ENCODE measurements around the gene FAM3C. TPM values are rescaled to one million over a fixed set of nuclear protein-coding genes. Genes with fewer than 3 reads are reported as not detected.

Gene FAM3C
- total RNA-seq, 1 donor from 2014 or later, result 29.3 TPM

DNA sequence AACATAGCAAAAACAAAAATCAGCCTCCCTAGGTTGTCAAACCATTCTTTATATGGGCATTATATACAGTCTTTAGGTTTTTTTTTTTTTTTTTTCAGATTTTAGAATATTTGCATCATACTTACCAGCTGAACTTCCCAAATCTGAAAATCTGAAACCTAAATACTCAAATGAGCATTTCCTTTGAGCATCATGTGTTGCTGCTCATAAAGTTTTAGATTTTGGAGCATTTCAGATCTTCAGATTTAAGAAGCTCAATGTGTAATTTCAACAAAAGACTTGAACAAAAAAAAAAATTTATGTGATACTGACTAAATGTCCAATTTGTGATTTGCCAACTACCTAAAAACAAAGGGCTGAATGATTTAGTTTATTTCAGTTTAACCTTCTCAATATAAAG lies 13.6 kb downstream of the FAM3C start:
- no peak for DNase-seq (ENCODE audit: low read depth in 2 of 2)

DNA sequence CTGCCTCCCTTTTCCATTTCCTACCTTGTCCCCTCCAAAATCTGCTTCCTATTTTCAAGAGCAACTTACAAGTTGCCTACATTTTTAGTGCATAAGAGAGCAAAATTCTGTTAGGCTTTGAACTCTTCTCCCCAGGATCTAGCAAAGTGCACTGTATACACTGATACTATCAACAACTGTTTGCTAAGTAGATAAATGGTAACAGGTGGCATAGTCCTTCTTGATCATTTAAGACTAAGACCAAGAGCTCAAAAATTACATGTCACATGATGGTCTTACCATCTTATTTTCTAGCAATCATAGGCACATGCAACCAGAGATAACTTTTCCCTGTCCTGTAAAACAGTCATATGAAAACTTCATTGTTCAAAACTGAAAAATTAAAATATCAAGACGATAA lies 16.2 kb downstream of the FAM3C start:
- no peak for DNase-seq (ENCODE audit: low read depth in 2 of 2)

DNA sequence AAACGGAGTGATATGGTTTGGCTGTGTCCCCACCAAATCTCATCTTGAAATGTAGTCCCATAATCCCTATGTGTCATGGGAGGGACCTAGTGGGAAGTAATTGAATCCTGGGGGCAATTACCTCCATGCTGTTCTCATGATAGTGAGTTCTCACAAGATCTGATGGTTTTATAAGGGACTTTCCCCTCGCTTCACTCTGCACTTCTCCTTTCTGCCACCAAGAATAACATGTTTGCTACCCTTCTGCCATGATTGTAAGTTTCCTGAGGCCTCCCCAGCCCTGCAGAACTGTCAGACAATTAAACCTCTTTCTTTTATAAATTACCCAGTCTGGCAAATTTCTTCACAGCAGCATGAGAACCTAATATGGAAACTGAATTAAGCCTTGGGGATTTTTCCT lies 19.1 kb downstream of the FAM3C start:
- no peak for DNase-seq (ENCODE audit: low read depth in 2 of 2)

DNA sequence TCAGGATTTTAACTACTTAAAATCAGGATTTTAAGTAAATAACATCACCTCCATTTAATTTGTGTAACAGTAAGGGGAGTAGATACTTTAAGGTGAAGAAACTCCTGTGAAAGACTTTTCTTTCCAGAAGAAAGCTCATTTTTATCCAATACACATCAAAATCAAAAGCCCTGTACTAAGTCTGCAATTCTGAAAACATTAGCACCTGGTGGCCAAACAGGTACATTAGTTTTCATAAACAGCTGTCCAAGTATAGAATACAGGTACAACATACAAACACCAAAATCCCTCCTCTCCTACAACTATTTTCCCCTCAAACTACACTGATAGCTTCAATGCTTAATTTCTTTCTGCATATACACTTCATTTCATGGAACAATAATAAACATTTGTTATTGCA lies 22.9 kb downstream of the FAM3C start:
- no peak for DNase-seq (ENCODE audit: low read depth in 2 of 2)

DNA sequence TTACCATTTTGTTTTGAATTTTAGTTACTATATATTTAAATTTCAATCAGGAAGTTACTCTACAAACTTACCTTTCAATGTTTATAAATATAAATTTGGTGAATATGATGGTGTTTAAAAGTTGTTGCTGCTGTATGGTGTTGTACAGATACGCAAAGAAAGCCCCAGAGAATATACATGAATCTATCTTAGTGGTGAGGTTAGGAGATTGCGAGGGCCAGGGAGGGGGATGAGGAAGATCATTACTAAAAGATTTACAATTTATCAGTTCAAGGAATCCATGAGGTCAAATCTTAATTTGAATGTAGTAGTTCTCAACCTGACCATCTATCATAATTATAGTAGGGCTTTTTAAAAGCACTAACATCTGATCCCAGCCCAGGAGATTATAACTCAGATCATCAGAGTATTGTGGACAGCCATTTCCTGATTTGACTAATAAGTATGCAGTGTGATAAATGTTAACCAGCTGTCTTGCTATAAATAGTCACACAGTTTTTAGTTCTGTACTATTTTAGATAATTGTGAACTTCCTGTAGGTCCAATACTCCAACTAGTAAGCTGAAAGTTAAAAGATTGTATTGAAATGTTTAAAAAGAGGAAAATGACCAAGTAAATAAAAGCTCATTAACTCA lies 23.6 kb downstream of the FAM3C start:
- DNase-seq (ENCODE audit: low read depth in 2 of 2), result peak in 1 of 2 donors; percentile 54

DNA sequence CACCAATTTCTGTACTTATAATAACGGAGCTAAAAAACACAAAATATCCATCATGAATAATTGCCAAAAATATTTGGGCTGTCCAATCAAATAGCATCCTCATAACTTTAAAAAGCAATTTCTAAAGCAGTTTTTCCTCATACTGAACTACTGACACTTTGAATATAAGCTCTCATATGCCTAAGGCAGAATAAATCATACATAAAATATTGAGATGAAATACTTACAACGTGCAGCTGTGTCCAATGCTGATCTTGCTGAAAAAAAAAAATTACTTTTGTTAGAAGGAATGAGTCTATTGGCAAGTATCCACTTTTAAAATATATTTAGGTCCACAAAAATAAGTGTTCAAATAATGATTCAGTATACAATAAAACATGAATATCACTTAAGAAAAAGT lies 24.2 kb downstream of the FAM3C start:
- no peak for DNase-seq (ENCODE audit: low read depth in 2 of 2)

DNA sequence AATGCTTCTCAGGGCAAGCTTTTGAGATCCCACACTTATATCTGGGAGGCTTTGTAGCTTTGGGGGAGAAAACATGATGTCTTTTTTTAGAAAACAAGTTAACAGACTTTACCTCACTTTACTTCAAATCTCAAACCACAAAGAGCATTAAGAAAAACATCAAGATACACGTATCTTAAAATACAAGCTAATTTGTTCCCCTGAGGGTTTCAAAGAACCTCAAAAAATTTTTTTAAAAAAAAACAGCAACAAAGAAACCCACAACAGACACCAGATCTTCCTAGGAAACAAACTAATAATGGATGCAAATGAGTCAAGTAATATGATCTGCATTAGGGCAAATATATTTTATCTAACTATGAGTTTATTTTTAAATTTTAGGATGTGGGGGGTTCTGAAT lies 24.7 kb downstream of the FAM3C start:
- DNase-seq (ENCODE audit: low read depth in 2 of 2), result no peak

DNA sequence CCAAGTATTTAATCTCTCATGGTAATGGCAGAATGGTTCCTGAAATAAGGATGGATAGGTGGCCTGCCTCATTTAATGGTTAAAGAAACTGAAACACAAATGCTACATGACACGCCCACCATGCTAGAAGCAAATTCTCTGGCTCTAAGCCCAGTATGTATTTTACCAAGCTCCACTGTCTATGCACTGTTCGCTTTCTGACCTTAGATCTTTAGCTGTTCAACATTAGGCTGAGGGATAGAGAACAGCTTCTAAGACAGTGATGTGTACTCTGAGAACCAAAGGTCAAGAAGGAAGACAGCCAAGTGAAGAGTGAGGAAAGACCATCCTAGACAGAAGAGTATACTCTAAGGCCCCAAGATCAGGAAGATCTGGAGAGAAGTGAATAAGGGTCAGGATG lies 26.6 kb downstream of the FAM3C start:
- DNase-seq (ENCODE audit: low read depth in 2 of 2), result peak; percentile 35 to 48

DNA sequence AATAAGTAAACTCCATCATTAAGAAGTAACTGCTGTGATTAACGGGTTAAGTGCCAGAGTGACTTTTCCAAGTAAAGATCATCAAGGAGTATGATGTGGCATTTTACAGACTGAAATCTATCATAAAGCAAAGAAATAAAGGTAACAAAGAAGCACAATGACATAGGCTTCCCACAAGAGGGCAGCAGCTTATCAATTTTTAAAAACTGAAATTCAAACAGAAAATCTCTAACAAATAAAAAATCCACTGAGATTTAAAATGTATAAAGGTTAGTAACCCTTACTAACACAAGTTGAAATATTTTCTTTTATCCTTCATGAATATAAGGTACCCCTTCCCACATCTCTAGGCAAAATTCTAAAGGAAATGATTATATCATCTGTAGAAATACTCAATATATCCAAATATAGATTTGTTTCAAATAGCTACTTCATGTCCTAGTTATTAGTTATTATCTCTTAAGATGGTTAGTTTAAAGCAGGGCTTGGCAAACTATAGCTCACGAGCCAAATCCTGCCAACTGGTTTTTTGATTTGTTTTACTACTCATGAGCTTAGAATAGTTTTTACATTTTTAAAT lies 29.2 kb downstream of the FAM3C start:
- DNase-seq (ENCODE audit: low read depth in 2 of 2), result peak; percentile 47 to 62

DNA sequence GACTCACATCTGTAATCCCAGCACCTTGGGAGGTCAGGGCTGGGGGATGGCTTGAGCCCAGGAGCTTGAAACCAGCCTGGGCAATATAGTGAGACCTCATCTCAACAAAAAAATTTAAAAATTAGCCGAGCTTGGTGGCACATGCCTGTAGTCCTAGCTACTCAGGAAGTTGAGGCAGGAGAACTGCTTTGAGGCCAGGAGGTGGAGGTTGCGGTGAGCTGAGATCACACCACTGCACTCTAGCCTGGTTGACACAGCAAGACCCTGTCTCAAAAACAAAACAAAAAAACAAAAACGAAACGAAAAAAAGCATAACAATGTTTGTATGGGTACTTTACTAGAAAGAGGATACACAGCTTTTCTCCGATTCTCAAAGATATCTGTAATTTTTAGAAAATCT lies 35.5 kb downstream of the FAM3C start:
- no peak for DNase-seq (ENCODE audit: low read depth in 2 of 2)

DNA sequence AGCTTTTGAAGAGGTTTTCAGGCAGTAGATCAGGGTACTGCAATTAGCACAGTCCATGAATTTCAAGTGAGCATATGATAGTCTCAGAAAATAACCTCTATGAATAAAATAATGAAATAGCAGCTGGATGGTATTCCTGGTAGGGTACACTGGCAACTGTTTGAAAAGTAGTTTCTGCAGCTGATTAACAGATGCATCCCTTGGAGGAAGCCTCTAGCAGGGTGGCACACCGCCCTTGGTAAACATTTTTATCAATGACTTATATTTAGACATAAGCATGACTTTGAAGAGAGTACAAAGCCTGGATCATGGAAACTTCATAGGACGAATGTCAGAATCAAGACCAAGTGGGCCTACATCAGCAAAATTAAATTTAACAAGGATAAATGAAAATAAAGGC lies 40.5 kb downstream of the FAM3C start:
- no peak for DNase-seq (ENCODE audit: low read depth in 2 of 2)

DNA sequence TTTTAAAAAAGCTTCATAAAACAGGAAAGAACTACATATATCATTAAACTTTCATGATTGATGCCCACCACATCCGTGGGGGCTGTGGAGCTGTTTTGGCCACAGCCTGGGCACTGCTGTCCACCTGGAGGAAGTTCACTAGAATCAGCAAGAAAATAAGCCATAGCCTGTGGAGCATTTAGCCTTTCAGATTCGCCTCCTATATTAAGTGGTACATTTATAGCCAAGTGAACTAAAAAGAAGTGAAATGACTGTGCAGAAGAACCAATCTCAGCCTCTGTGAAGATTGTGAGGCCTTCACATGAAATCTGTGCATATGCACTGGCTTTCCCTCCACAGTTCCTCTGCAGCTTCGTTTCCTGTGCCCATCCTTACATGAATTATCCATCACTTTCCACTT lies 43.8 kb downstream of the FAM3C start:
- DNase-seq (ENCODE audit: low read depth in 2 of 2), result no peak

DNA sequence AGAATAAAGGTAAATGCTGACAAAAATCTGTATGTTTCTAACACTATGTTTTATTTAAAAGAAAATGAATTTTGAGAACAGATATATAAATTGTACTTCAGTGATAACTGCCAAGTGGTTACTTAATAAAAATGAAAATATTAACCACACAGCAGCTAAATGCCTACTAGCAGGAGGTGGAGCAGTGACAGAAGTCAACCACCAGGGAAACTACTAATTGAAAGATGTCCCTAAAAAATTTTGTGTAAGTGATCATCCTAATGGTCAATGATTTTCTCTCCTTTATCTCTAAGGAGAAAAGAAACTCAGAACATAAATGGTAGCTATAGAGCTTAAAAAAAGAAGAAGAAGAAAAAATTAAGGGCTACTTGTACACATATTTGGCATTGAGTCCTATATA lies 44.4 kb downstream of the FAM3C start:
- no peak for DNase-seq (ENCODE audit: low read depth in 2 of 2)

DNA sequence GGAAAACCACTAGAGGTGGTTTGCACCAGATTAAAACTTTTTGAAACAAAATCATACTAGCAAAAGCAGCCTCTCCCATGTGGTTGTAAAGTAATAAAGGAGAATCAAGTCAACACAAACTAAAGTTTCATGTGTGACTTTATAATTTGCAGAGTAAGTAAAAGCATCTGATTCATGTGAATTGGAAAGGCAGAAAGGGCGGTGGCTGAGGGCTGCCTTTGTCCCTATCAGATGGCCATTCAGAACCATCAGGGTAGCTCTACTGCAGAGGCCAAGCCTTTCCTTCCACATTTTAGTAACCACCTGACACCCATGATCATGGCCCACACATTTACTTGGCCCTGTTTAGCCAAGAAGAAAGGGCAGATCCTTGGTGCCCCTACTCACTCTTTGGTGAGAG lies 51.6 kb downstream of the FAM3C start:
- DNase-seq (ENCODE audit: low read depth in 2 of 2), result no peak

DNA sequence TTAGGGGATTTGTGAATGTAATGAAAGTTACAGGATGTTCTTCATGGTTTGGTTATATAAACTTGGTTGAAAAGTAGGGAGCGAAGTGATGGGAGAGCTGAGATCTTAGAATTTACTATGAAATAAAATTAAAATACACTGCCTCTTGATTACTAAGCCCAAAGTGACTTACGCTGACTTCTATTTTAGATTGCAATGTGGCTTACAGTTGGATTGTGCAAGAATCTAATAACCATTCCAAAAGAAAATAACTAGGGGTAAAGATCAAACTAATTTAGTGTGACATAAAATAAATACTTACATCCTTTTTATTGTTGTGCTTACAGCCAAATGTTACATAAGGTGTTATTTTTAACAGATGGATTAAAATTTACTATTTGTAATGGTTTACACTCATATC lies 52.0 kb downstream of the FAM3C start:
- no peak for DNase-seq (ENCODE audit: low read depth in 2 of 2)

DNA sequence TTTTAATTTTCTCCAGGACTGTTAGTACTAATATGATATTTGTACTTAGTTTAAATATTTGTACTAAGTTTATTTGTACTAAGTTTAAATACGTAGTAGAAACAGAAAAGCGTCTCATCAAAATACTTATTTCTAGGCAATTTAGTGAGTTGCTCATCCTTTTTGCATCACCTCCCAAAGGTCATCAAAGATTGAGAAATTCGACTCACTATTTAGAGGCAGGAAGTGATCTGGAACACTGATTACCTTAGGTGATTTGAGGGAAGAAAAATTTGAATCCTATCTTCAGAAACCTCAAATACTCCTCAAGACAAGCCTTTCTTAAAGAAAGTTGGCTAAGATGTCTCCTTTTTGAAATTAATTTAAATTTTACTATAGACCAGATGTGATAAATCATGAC lies 52.8 kb downstream of the FAM3C start:
- no peak for DNase-seq (ENCODE audit: low read depth in 2 of 2)

DNA sequence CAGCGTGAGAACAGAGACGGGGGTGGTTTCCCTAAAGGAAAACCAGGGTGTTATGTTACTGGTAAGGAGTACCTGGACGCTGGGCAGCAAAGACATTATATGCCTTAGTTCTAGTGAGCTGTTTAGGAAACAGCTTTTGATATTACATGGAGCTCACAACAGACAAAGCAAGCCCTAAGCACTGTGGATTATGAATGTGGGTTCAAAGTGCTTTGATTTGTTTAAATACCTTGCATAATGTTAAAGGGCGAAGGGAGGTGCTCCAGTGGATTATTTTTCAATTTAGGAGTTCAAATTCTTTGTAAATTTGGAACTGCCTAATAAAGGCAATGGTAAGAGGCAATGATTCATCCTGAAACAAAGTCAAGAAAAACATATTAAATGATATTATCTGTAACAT lies 53.5 kb downstream of the FAM3C start:
- DNase-seq (ENCODE audit: low read depth in 2 of 2), result no peak

DNA sequence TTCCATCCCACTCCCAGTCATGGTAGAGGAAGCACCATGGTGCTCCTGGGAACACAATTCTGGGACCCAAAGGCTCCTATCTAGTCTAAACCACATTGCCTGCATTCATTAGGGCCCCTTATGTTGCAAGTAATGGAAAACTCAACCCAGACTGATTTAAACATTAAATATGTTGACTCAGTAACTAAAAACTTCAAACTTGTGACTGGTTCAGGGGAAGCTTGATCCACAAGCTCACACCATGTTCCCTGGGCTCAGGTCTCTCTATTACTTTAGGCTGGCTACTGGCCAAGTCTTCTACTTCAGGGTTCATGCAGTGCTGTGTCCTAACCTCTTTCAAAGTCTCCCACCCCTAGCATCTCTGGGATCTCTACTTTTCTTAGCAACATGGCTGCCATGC lies 54.2 kb downstream of the FAM3C start:
- DNase-seq (ENCODE audit: low read depth in 2 of 2), result no peak

DNA sequence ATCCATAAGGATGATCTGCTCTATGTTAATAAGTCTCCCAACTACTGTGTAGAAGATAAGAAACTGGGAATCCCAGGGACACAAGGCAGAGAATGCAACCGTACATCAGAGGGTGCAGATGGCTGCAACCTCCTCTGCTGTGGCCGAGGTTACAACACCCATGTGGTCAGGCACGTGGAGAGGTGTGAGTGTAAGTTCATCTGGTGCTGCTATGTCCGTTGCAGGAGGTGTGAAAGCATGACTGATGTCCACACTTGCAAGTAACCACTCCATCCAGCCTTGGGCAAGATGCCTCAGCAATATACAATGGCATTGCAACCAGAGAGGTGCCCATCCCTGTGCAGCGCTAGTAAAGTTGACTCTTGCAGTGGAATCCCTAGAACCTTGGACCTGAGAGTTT lies 57.0 kb downstream of the FAM3C start:
- DNase-seq (ENCODE audit: low read depth in 2 of 2), result no peak

DNA sequence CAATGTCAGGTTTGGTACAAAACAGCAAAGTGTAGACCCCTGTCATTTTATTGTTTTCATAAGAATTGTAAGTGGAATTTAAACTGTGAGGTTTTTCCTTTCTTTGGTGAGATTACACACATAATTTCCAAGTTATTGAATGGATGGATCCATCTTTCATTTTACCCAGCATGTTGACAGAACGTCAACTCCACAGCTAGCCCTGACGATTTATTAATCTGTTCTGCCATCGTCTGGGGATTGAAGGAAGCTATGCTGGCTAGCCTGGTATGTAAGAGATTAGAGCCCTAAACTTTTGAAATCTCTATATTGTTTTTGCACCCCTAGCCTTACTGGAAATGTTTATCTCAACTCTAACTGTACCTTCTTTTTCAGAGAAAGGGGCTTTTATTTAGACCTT lies 58.7 kb downstream of the FAM3C start:
- no peak for DNase-seq (ENCODE audit: low read depth in 2 of 2)

DNA sequence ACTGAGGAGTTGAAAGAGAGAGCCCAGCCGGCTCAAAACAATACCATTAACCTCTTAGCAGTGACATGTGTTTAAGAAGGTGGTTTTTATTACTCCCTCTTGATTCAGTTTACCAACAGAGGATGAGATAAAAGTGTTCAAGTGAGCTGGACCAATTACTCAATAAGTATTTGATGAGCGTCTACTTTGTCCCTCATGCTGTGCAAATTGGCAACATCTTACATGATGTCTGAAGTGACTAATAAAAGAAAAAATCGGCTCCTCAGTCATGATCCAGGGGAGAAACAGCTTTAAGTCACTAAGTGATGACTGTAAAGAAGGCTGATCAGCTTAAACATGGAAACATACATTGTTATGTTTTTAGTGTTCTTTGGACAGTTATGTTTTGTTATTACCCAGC lies 59.5 kb downstream of the FAM3C start:
- no peak for DNase-seq (ENCODE audit: low read depth in 2 of 2)

DNA sequence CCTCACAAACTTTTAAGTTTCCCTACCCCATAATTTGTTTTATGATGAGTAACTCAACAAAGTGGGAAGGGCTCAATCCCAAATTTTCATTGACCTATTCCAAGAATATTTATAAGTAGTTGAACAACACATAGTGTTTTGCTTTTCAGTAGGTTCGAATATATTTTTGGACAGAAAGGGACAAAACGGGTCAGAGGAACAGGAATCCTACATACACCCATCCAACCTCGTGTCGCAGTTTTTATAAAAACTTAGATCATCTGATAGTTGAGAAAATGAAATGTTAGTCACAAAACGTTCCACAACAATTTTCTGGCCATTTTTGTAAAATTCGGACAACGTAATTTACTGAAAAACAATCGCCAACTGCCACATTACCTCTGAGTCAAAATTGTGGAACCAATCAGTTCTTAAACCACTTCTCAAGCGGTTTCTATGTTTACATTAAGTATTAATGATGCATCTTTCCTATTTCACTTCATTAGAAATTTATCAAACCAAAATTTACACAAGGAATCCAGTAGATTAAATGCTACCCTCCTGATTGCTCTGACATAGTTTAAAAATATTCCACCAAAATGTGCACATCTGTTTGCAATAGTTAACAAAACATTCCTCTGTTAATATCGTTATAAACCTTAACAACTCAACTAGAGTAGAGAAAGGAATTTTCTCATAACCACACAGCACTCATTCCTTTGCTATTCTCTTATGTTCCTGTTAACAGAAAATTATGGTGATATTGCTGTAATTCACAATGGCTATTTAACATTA lies 61.0 kb downstream of the FAM3C start:
- no peak for DNase-seq (ENCODE audit: low read depth in 2 of 2)

DNA sequence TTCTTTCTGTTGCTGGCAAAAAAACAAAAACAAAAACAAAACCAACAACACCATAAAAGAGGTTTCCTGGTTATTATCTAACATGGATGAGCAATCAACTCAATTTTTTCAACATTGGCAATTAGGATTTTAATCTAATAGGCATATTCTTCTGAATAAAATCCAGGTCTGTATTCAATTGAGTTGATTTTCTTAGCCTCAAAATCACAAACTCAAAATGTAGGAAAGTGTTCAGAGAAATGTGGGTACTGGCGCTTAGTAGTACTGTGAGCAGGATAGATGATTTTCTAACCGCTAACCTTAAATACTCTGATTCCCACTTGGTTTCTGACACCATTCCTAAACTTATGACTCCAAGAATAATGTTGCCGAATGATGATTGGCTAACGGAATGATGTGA lies 61.7 kb downstream of the FAM3C start:
- DNase-seq (ENCODE audit: low read depth in 2 of 2), result no peak

All from dermis microvascular lymphatic vessel endothelial cell (primary cell).